HG03103 (cell line): ENCODE measurements around the gene AGPAT3.
"Not testable (repeated sequence)": the region's sequence is repeated elsewhere in the genome, so short reads cannot be mapped to it uniquely, and the experiment has no call there.

Source experiments
- ATAC-seq: cut with Tn5 transposase; IDR thresholded peaks from one replicate; pipeline ENCODE4 v1.9.1; 2021; ENCODE audit warnings: low read depth; ENCODE audit not compliant: unreplicated experiment

AGPAT3 gene

GRCh38 chr21:43881283-43881682, 16.3 kb downstream of the AGPAT3 start:
- no peak for ATAC-seq

- no peak for ATAC-seq
Observed at GRCh38 chr21:43881935-43882334, 16.9 kb downstream of the AGPAT3 start.

- ATAC-seq = no peak
Observed at GRCh38 chr21:43882952-43883545, 18.0 kb downstream of the AGPAT3 start.

- ATAC-seq = no peak
Observed at GRCh38 chr21:43884012-43884860, 19.2 kb downstream of the AGPAT3 start.

- no peak for ATAC-seq
Observed at GRCh38 chr21:43884861-43885417, 19.9 kb downstream of the AGPAT3 start.

- no peak for ATAC-seq
Observed at GRCh38 chr21:43885721-43886120, 20.7 kb downstream of the AGPAT3 start.

GRCh38 chr21:43886565-43886964, 21.5 kb downstream of the AGPAT3 start:
- no peak for ATAC-seq

GRCh38 chr21:43889069-43889468, 24.0 kb downstream of the AGPAT3 start:
- no peak for ATAC-seq

- no peak for ATAC-seq
Observed at GRCh38 chr21:43890042-43890441, 25.0 kb downstream of the AGPAT3 start.

GRCh38 chr21:43892334-43892733, 27.3 kb downstream of the AGPAT3 start:
- ATAC-seq = no peak

- ATAC-seq = no peak
Observed at GRCh38 chr21:43892984-43893535, 28.0 kb downstream of the AGPAT3 start.

GRCh38 chr21:43893536-43894205, 28.6 kb downstream of the AGPAT3 start:
- no peak for ATAC-seq

- ATAC-seq = no peak
Observed at GRCh38 chr21:43894206-43894577, 29.2 kb downstream of the AGPAT3 start.

GRCh38 chr21:43895196-43895595, 30.2 kb downstream of the AGPAT3 start:
- ATAC-seq = no peak

GRCh38 chr21:43896696-43897299, 31.8 kb downstream of the AGPAT3 start:
- ATAC-seq = not testable (repeated sequence)

GRCh38 chr21:43899307-43900077, 34.5 kb downstream of the AGPAT3 start:
- no peak for ATAC-seq

- ATAC-seq = no peak
Observed at GRCh38 chr21:43900078-43900385, 35.0 kb downstream of the AGPAT3 start.

GRCh38 chr21:43900690-43901089, 35.7 kb downstream of the AGPAT3 start:
- no peak for ATAC-seq

- ATAC-seq = no peak
Observed at GRCh38 chr21:43902441-43902840, 37.4 kb downstream of the AGPAT3 start.

- ATAC-seq = no peak
Observed at GRCh38 chr21:43903451-43904091, 38.5 kb downstream of the AGPAT3 start.
